Stimulated activated CD4-positive, alpha-beta T cell treated with anti-CD3 and anti-CD28 coated beads, Interleukin-1b, Interleukin-23, amount 100 ng/mL, for 4 hours (primary cell): ENCODE data around the gene FDX1.

Experiments
- DNase-seq, 2 donors: peaks; one replicate each; pipeline ENCODE4 v3.0.0-alpha.2; 2020; ENCODE audit warnings: low read depth in 2 of 2

FDX1 gene

GRCh38 chr11:110431051-110431672 is 1.4 kb downstream of the FDX1 start:
- DNase-seq, result no peak

- no peak for DNase-seq
Observed at GRCh38 chr11:110431674-110432073, 1.9 kb downstream of the FDX1 start.

GRCh38 chr11:110432713-110433392 is 3.1 kb downstream of the FDX1 start:
- no peak for DNase-seq

GRCh38 chr11:110433393-110434333 is 3.9 kb downstream of the FDX1 start:
- no peak for DNase-seq

- no peak for DNase-seq
Observed at GRCh38 chr11:110434952-110435779, 5.4 kb downstream of the FDX1 start.

GRCh38 chr11:110435780-110436717 is 6.3 kb downstream of the FDX1 start:
- DNase-seq, result no peak

GRCh38 chr11:110438017-110438416 is 8.3 kb downstream of the FDX1 start:
- no peak for DNase-seq

GRCh38 chr11:110445437-110445836 is 15.7 kb downstream of the FDX1 start:
- DNase-seq, result no peak

- no peak for DNase-seq
Observed at GRCh38 chr11:110446061-110446460, 16.3 kb downstream of the FDX1 start.

- no peak for DNase-seq
Observed at GRCh38 chr11:110446594-110446993, 16.8 kb downstream of the FDX1 start.

GRCh38 chr11:110447343-110447742 is 17.6 kb downstream of the FDX1 start:
- no peak for DNase-seq

- DNase-seq, result no peak
Observed at GRCh38 chr11:110447897-110448745, 18.4 kb downstream of the FDX1 start.

- DNase-seq, result no peak
Observed at GRCh38 chr11:110450246-110450645, 20.5 kb downstream of the FDX1 start.

- no peak for DNase-seq
Observed at GRCh38 chr11:110452720-110453119, 23.0 kb downstream of the FDX1 start.

GRCh38 chr11:110453684-110454354 is 24.1 kb downstream of the FDX1 start:
- DNase-seq, result no peak

GRCh38 chr11:110454609-110455008 is 24.9 kb downstream of the FDX1 start:
- DNase-seq, result no peak

- DNase-seq, result no peak
Observed at GRCh38 chr11:110455718-110456117, 26.0 kb downstream of the FDX1 start.

- DNase-seq, result no peak
Observed at GRCh38 chr11:110463153-110463552, 33.4 kb downstream of the FDX1 start.

GRCh38 chr11:110465231-110465630 is 35.5 kb downstream of the FDX1 start:
- DNase-seq, result no peak
